ENCODE results near the gene TNFAIP1. TPM values are rescaled to one million over a fixed set of nuclear protein-coding genes. Genes with fewer than 3 reads are reported as not detected.

TNFAIP1 gene
- total RNA-seq, 4 donors from 2014 or later = 25.6 to 137 (median 49.4) TPM

GRCh38 chr17:28330671-28331070 lies 4.9 kb upstream of the TNFAIP1 start:
- in situ Hi-C loops (cut with MboI; ENCODE audit: low pct_ligation_motif_present in 1 of 4, low pct_unique_long_range_greater_than_20kb in 1 of 4, low sequenced_read_pairs in 3 of 4) (no loop called here), intact Hi-C loops (cut with DNase I; ENCODE audit: low total_unique reads) (no loop called here)
- no peak overlapping the region for H3K27ac ChIP-seq
- H3K9me3 ChIP-seq = no peaks in the 10 kb centered on the region
- no peak for TF ChIP-seq CTCF (IDR thresholded peaks at IDR 0.05)
- TF ChIP-seq POLR2A (IDR thresholded peaks at IDR 0.05) = no peak
- TF ChIP-seq EP300 (IDR thresholded peaks at IDR 0.05; ENCODE audit: low read depth) = no peak
- TF ChIP-seq POLR2AphosphoS5 (IDR thresholded peaks at IDR 0.05) = no peak
- no peak overlapping the region for H3K4me3 ChIP-seq
- 93% methylated on average over 5 of the region's 5 CpGs; no CpG with 5 or more reads in 1 of the 2 donors for WGBS, 2 donors (ENCODE audit: low coverage in 1 of 2)
- no peak for DNase-seq
- no peaks in the 10 kb centered on the region for H3K27me3 ChIP-seq
- H3K4me1 ChIP-seq = peaks cover 6 to 28% (median 15%) of the 10 kb centered on the region in 4 donors
- peaks cover 0 to 17% (median 6%) of the 10 kb centered on the region in 4 donors for H3K36me3 ChIP-seq

DNA sequence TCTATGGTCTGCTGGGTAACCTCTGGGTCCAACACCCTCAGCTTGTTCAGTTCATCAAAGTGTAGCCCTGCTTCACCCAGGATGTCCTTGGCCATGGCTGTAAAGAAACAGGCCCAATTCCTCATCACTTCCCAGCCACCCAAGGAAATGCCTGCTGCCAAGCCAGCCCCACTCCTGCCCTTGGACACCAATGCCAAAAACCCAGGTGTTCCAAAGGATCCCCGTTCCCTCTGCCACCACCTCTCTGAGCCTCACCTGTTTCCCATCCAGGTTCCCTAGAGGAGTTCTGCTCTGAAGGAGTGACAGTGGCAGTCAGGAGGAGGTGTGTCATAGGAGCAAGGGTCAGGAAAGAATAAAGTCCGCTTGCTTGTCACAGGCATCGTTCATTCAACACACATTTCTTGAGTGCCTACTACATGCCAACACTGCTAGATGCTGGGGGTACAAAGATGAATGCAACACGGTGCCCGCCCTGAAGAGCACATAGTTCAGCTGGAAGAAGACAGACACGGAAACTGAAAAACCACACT lies 3.6 kb upstream of the TNFAIP1 start:
- intact Hi-C loops (cut with DNase I; ENCODE audit: low total_unique reads) = no loop called here
- TF ChIP-seq POLR2A (IDR thresholded peaks at IDR 0.05) = no peak
- TF ChIP-seq EP300 (IDR thresholded peaks at IDR 0.05; ENCODE audit: low read depth) = no peak
- no peak for TF ChIP-seq POLR2AphosphoS5 (IDR thresholded peaks at IDR 0.05)
- TF ChIP-seq CTCF (IDR thresholded peaks at IDR 0.05) = no peak
- Histone ChIP-seq H3K27ac (no peak overlapping the region), H3K4me1 (peaks cover 13 to 29% (median 23%) of the 10 kb centered on the region in 4 donors), H3K36me3 (peaks cover 0 to 17% (median 6%) of the 10 kb centered on the region in 4 donors), H3K27me3 (no peaks in the 10 kb centered on the region), H3K4me3 (no peak overlapping the region), H3K9me3 (no peaks in the 10 kb centered on the region)
- DNase-seq = peak; percentile 8
- in situ Hi-C loops (cut with MboI; ENCODE audit: low pct_ligation_motif_present in 1 of 4, low pct_unique_long_range_greater_than_20kb in 1 of 4, low sequenced_read_pairs in 3 of 4) = no loop called here
- WGBS, 2 donors (ENCODE audit: low coverage in 1 of 2) = 91 to 93% methylated on average over 2 to 6 of the region's 6 CpGs

DNA sequence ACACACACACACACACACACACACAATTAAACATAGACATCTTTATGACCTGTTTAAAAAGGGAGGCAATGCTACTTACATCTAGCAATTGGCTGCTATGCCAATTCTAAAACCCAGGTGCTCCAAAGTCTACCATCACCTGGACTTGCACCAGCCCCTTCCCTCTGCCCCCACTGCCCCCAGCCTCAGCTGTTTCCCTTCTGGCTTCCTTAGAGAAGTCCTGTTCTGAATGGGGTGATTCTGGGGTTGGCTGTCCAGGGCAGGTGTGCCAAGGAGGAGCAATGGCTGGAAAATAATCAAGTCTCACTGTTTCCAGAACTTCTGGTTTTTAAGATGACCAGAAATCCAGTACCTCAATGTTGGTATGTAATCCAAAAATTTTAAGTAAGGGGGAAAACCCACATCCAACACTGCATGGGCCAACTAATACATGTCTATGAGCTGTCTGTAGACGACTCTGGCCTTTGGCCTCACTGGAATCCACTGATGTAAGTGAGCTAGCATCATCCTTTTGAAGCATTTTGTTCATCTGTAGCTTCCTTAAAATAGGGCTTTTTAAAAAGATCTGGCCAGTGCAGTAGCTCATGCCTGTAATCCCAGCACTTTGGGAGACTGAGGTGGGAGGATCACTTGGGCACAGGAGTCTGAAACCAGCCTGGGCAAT lies 2.3 kb upstream of the TNFAIP1 start:
- no peak overlapping the region for H3K27ac ChIP-seq
- TF ChIP-seq CTCF (IDR thresholded peaks at IDR 0.05) = no peak
- no peak for TF ChIP-seq EP300 (IDR thresholded peaks at IDR 0.05; ENCODE audit: low read depth)
- no peak for TF ChIP-seq POLR2A (IDR thresholded peaks at IDR 0.05)
- no peak for TF ChIP-seq POLR2AphosphoS5 (IDR thresholded peaks at IDR 0.05)
- in situ Hi-C loops (cut with MboI; ENCODE audit: low pct_ligation_motif_present in 1 of 4, low pct_unique_long_range_greater_than_20kb in 1 of 4, low sequenced_read_pairs in 3 of 4) = no loop called here
- H3K4me1 ChIP-seq = peaks cover 13 to 40% (median 25%) of the 10 kb centered on the region in 4 donors
- no peaks in the 10 kb centered on the region for H3K27me3 ChIP-seq
- H3K9me3 ChIP-seq = no peaks in the 10 kb centered on the region
- intact Hi-C loops (cut with DNase I; ENCODE audit: low total_unique reads) = no loop called here
- peaks cover 0 to 14% (median 5%) of the 10 kb centered on the region in 4 donors for H3K36me3 ChIP-seq
- no peak overlapping the region for H3K4me3 ChIP-seq
- 58 to 60% methylated on average over 1 of the region's 1 CpG for WGBS, 2 donors (ENCODE audit: low coverage in 1 of 2)
- DNase-seq = peak; percentile 2

GRCh38 chr17:28334171-28334570 lies 1.4 kb upstream of the TNFAIP1 start:
- in situ Hi-C loops (cut with MboI; ENCODE audit: low pct_ligation_motif_present in 1 of 4, low pct_unique_long_range_greater_than_20kb in 1 of 4, low sequenced_read_pairs in 3 of 4) (no loop called here), intact Hi-C loops (cut with DNase I; ENCODE audit: low total_unique reads) (no loop called here)
- Histone ChIP-seq H3K27ac (peak overlapping the region; percentile 94 to 97 (median 96)), H3K36me3 (peaks cover 0 to 4% (median under 1%) of the 10 kb centered on the region in 4 donors), H3K9me3 (no peaks in the 10 kb centered on the region), H3K27me3 (no peaks in the 10 kb centered on the region), H3K4me3 (peak overlapping the region in 2 of 4 donors; percentile 91 to 94), H3K4me1 (peaks cover 13 to 42% (median 25%) of the 10 kb centered on the region in 4 donors)
- 62 to 70% methylated on average over 6 of the region's 6 CpGs for WGBS, 2 donors (ENCODE audit: low coverage in 1 of 2)
- TF ChIP-seq POLR2AphosphoS5 (IDR thresholded peaks at IDR 0.05) (no peak), CTCF (IDR thresholded peaks at IDR 0.05) (no peak), EP300 (IDR thresholded peaks at IDR 0.05; ENCODE audit: low read depth) (no peak), POLR2A (IDR thresholded peaks at IDR 0.05) (no peak)
- DNase-seq = no peak
